GM18520 (cell line): ENCODE results near the gene FLVCR2.
A peak's percentile ranks its signal among the peaks of the same experiment; 100 is the strongest.
"Not testable (repeated sequence)": the region's sequence is repeated elsewhere in the genome, so short reads cannot be mapped to it uniquely, and the experiment has no call there.

ENCODE experiments used
- ATAC-seq: cut with Tn5 transposase; IDR thresholded peaks from one replicate; pipeline ENCODE4 v1.9.1; 2021; ENCODE audit not compliant: unreplicated experiment

Gene FLVCR2

DNA sequence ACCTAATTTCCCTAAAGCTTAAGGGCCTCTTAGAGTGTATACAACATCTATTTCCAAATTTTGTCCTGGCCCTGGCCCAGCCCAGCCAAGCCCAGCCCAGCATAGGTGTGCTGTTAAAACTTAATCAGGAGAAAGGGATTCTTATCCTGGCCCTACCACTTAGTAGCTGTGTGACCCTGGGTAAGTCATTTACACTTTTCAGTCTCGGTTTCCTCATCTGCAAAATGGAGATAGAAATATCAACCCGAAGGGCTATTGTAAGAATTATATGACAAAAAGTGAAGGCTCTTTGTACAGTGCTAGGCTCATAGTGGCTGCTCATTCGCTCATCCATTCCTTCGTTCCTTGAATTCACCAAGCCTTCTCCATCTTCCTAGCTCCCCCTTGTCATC lies 81.8 kb downstream of the FLVCR2 start:
- ATAC-seq, result no peak

DNA sequence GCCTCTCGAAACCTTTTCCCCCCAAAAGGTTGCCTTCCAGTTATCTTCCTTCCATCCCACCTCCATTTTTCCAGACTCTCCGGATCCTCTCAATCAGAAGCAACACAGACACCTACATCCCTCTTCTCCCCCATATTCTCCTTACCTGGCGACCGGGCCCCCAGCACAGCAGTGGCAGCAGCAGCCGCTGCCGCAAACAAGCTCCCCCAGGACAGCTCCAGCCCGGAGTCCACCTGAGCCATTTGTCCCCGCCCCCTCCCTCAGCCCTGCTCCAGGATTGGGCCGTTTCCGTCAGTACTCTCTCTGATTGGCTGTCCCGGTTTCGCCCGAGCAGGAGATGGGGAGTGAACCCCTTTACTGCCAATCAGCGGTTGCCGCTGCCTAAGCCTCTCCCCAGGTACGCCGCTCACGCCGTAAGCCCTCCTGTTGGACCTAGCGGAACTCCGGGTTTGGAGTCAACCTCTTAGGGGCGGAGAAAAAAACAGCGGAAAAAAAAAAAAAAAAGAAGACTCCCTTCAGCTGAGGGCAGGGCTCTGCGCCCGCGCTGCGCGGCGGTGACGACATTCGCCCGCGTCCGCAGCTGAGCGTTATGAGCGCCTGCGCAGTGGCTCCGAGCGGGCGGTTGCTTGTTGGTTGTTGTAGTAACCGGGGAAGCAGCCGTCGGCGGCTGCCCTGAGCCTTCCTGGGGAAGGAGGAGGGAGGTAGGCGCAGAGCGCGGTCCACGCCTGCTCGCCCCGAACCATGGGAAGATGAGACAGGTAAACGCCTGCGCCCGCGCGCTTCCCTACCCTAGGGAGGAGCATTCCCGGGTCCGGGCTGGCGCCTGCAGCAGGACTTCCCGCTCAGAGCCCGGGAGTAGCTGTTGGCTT lies 82.4 kb downstream of the FLVCR2 start, which contains the start of the genes ERG28 and TTLL5:
Gene ERG28 (minus strand): TSS at position 247 of the 869 bp plus-strand sequence. CDS start 3,374 bp downstream, outside the sequence.
Gene TTLL5 (plus strand): TSS at position 617 of the 869 bp plus-strand sequence. CDS start 1,904 bp downstream, outside the sequence.
- ATAC-seq, result peak; percentile 96

DNA sequence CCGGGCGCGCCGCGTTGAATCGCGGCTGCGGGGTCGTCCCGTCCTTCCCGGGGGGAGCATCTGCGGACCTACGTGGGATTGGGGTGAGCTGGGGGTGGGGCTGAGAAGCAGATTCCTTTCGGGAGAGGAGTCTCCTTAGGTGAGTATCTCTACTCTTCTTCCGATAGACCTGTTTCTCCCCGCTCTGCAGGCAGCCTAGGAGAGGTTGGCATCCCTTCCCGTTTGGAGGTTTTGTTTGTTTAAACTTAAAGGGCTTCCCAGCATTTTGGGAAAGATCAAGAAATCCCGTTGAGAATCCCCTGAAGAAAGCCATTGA lies 83.0 kb downstream of the FLVCR2 start:
- no peak for ATAC-seq

DNA sequence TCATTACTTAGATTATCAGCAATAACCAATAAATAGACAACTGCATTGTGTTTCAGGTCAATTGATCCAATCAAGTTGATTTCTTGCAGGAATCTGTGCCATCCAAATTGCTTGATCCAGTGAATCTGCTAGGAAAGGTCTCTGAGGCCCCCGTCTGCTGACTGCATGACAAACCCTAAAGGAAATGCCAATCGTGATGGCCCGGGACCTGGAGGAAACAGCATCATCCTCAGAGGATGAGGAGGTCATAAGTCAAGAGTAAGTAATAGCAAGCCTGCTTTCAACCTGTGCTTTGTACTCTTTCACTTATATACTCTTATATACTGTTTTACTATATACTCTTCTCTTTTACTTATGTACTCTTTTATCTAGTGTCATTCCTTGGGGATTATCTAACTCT lies 84.5 kb downstream of the FLVCR2 start:
- ATAC-seq, result no peak

DNA sequence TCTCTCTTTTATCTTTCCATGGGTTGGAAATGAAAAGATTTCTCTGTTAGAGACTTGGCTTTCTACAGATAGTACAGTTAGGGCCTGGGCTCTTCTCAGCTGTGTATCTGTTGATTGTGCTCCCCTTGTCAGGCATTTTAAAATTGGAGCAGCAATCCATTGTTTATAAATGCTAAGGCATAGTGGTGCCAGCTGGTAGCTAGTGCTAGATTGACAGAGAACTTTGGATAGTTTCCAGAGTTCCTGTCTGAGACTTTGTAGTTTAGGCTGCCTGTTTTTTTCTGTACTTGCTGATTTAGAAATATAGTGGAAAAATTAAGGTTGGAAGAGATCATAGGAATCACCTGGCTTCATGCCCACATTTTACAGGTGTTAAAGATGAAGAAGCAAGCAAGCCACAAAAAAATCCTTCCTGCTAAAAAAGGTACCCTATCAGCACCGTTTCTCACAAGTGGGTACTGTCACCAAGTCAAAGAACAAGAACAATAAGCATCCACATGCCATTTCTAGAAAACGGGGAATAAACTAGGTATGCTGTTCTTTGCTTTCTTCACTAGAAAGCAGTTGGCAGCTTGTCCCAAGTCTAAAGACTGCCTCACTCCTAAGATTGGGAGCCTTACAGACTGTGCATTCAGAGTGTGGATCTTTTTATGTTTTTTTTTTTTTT lies 88.8 kb downstream of the FLVCR2 start:
- no peak for ATAC-seq

DNA sequence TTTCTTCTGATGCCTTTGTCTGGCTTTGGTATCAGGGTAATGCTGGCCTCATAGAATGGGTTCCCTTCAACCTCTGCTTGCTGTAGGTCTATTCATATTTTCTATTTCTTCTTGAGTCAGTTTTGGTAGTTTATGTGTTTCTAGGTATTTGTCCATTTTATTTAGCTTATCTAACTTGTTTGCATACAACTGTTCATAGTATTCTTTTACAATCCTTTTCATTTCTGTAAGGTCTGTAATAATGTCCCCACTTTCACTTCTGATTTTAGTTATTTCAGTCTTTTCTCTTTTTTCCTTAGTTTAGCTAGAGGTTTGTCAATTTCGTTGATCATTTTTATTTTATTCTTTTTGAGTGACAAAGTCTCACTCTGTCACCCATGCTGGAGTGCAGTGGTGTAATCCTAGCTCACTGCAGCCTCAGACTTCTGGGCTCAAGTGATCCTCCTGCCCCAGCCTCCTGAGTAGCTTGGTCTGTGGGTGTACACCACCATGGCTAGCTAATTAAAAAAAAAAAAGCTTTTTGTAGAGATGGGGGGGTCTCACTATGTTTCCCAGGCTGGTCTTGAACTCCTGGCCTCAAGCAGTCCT lies 94.3 kb downstream of the FLVCR2 start:
- no peak for ATAC-seq

DNA sequence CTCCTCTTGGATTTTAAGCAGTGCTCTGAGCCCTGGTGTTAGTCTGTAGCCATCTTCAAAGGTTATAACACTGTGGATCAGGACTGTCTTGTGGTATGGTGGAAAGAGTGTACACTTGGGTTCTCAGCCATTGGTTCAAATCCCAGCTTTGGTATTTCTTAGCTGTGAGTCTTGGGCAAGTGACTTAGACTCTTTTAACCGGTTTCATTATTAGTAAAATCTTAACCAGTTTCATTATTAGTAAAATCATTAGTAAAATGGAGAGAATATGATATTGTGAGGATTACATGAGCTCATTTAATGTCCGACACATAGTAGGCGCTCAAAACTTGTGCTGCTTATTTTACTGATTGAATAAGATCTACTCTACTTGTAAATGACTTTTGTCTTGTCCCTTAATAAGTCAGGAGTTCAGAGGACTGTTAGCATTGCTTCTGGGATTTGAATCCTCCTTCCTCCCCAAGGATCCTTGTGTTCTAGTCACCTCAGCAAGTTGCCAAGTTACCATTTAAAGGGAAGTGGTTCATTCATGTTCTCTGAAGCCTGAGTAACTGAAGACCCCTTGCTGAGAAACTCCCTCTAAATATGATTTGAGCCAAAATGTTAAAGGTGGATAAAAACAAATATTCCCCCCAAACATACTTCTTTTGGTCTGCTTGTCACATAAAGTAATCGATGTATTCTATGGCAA lies 95.1 kb downstream of the FLVCR2 start:
- no peak for ATAC-seq

DNA sequence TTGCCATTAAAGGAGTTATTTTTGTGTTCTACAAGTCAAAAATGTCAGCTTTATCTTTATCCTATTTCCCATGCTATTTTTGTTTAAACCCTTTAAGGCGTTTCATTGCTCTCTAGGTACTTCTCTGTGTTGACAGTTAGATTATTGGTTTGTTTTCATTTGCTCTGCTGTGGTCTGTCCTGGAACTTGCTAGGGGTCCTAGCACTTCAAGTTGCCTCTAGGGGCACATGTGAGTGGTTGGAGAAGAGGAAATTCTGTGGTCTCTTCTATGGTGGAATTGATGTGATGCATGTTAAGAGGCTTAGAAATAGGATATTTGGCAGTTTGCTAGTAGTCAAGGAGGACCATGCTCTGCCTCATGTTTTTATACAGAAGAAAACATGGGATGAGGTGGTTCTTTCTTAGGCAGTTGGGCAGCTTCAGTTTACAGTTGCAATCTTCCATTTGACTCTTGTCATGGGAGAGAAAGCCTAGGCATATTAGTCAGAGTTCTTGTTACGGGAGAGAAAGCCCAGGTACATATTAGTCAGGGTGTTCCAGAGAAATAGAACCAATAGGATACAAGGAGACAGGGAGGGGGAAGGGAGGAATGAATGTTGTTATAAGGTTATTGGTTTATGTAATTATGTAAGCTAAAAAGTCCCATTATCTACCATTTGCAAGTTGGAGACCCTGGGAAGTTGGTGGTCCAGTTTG lies 97.0 kb downstream of the FLVCR2 start:
- no peak for ATAC-seq

DNA sequence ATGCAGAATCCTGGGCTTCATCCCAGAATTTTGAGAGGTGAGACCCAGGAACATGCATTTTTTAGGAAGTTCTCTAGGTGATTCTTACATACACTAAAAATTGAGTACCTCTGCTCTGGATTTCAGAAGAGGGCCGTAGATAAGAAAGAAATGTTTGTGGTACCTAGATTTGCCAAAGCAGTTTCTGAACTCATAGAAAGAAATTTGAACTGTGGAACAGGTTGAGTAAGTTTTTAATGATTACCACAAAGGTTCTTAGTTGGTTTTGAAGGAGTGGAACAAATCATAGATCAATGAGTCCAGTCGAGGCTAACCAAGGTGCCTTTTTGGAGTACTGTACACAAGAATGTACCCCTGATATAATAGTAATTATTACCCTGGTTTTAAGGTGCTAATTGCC lies 107.5 kb downstream of the FLVCR2 start:
- no peak for ATAC-seq

DNA sequence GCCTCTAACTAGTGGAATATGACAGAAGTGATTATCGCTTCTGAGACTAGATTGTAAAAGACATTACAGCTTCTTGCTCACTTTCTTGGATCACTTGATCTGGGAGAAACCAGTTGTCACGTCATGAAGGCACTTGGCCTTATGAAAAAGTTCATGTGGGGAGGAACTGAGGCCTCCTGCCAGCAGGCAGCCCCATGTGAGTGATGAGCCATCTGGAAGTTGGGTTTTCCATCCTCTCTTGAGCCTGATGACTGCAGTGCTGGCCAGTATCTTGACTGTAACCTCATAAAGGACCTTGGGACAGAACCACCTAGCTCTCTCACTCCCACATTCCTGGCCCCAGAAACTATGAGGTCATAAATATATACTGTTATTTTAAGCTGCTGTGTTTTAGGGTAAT lies 110.6 kb downstream of the FLVCR2 start:
- no peak for ATAC-seq

DNA sequence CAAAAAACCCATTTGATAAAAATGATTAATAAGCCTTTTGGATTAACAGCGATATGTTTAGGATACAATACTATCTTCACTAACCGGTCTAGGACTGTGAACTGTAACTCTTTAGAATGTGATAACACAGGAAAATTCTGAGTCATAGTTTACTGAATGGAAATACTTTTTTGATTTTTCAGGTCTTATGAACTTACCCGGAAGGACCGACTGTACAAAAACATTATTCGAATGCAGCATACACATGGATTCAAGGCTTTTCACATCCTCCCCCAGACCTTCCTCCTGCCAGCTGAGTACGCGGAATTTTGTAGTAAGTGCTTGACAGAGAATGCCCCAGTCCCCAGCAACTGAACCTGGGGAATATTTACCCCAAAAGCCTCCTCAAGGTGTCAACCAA lies 111.6 kb downstream of the FLVCR2 start:
- no peak for ATAC-seq

DNA sequence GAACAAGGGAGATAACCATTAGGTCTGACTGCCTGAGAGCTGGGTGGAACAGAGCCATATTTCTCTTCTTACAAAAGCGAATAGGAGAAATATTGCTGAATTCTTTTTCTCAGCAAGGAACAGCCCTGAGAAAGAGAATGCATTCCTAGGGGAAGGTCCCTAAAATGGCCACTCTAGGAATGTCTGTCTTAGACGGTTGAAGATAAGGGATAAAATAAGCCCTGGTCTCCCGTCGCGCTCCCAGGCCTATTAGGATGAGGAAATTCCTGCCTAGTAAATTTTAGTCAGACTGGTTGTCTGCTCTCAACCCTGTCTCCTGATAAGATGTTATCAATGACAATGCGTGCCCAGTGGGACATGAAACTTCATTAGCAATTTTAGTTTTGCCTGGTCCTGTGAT lies 116.6 kb downstream of the FLVCR2 start:
- not testable (repeated sequence) for ATAC-seq

DNA sequence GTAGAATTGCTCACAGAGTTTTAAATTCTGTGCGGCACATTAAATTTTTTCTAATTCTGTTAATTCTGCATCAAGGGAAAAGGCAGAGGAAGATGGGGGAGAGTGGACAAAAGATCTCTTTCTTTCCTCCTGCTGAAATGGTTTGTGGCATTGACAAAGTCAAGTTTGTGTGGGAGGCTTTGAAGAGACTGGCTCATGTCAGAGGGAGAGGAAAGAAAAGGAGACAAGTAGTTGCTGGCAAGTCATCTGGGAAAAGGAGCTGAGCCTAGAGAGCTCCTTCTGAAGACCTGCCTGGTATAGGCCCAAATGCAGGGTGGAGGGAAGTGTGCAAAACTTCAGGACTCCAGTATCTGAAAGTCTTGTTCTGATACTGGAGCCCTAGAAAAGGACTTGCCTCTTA lies 119.0 kb downstream of the FLVCR2 start:
- no peak for ATAC-seq
